ENCODE data around the gene RTF1.

DNA sequence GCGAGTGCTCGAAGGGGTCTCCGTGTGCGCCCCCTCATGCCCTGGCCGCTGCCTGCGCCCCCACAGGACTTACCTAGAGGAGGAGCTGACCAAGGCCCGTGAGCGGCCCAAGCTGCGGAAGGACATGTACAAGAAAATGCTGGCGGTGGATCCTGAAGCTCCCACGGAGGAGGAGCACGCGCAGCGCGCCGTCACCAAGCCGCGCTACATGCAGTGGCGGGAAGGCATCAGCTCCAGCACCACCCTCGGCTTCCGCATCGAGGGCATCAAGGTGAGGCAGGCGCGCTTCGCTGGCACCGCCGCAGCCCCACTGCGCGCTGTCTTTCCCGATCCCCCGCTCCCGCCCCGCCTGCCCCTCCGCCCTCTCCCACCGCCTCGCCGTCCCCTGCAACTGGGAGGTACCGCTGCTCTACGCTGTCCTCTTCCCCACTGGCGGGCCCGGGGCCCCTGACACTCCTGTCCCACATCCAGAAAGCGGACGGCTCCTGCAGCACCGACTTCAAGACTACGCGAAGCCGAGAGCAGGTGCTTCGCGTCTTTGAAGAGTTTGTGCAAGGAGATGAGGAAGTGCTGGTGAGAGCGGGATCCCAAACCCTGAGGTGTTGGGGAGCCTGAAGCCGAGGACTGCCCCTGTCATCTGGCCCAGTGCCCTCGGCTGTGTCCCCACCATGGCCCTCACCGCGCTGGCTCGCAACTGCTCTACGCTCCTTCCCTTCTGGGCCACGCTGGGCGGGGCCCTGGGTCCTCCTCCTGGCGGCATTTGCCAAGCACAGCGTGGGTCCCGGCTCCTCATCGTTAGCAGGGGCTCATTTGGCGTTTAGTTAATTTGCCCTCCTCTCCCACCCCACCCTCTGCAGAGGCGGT, 85.3 kb downstream of the RTF1 start:
- TF ChIP-seq, protein P1, sequence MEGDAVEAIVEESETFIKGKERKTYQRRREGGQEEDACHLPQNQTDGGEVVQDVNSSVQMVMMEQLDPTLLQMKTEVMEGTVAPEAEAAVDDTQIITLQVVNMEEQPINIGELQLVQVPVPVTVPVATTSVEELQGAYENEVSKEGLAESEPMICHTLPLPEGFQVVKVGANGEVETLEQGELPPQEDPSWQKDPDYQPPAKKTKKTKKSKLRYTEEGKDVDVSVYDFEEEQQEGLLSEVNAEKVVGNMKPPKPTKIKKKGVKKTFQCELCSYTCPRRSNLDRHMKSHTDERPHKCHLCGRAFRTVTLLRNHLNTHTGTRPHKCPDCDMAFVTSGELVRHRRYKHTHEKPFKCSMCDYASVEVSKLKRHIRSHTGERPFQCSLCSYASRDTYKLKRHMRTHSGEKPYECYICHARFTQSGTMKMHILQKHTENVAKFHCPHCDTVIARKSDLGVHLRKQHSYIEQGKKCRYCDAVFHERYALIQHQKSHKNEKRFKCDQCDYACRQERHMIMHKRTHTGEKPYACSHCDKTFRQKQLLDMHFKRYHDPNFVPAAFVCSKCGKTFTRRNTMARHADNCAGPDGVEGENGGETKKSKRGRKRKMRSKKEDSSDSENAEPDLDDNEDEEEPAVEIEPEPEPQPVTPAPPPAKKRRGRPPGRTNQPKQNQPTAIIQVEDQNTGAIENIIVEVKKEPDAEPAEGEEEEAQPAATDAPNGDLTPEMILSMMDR (IDR thresholded peaks at IDR 0.05): no peak
- no peak for TF ChIP-seq ZFX (IDR thresholded peaks at IDR 0.05; ENCODE audit: borderline replicate concordance)

Data from 22Rv1 (cell line).